ENCODE data around the gene COL15A1. TPM values are rescaled to one million over a fixed set of nuclear protein-coding genes. Genes with fewer than 3 reads are reported as not detected.

COL15A1 gene
- total RNA-seq, 1 donor from 2014 or later, result 8.0 TPM

DNA sequence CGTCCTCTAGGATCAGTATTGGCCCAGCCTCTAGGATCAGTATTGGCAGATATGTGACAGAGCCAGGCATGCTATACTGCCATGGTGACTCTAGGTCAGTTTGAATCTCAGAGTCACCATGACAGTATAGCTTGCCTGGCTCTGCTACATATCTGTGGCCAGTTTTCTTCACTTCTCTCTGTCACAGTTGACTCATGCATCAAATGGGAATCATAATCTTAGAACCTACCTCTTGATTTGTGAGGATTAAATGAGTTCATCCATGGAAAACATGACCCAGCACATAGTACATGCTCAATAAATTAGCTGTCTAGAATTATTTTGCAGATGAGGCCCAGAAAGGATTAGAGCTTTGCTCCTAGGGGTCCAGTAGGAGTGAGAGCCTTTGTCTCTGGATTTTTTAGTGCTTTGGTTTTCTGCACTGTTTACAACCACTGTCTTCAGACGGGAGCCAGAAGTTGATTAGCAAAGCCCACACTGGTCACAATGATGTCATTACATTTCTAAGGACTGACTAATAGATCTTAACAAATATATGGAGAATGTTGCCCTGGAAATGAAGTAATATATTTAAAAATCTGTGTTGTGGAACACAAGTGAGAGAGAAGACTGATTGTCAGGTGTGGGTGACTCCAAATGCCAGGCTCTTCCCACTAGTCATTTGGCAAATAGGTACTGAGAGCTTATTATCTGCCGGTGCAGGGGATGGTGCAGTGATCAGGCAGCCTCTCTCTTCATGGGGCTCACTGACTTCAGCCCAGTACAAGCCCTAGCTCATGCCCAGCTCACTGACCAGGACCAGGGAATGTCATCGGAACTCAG, 76.0 kb downstream of the COL15A1 start:
- H3K27me3 ChIP-seq (ENCODE audit: low read depth), result no peaks in the 10 kb centered on the region
- H3K9me3 ChIP-seq, result no peaks in the 10 kb centered on the region
- no peak overlapping the region for H3K27ac ChIP-seq
- no peak for TF ChIP-seq CTCF (IDR thresholded peaks at IDR 0.05)
- intact Hi-C loops (cut with DNase I), result no loop called here
- H3K4me3 ChIP-seq, result no peak overlapping the region
- ATAC-seq (peak; percentile 16 to 41), DNase-seq (no peak)
- H3K36me3 ChIP-seq, result no peaks in the 10 kb centered on the region
- no peaks in the 10 kb centered on the region for H3K4me1 ChIP-seq

DNA sequence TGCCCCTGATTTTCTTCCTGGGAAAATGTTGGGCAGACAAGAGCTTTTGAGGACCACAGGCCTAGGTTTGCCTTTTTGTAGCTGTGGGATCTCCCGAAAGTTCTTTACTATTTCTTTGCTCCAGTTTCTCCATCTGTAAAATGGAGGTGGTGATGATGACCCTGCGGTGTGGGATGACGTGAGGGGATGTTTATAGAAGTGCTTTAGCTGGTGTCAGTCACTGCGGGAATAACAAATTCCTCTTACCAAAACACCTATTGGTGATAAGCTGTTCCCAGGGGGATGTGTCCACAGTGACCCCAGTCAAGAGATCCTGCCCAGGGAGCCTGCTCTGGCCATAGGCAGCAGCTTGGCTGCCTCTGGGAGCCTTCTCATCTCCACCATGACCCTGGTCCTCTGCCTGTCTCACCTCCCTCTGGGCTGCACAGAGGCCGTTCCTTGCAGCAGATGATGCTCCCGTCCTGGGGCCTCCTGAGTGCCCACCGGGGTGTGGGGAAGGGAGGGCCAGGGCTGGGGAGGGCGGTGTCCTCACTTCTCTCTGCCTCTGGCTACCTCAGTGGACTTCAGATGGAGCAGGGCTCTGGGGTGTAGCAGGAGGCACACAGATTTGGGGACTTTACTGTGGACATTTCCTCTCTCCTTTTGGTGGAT, 77.2 kb downstream of the COL15A1 start:
- H3K4me1 ChIP-seq, result no peaks in the 10 kb centered on the region
- no peak overlapping the region for H3K4me3 ChIP-seq
- intact Hi-C loops (cut with DNase I), result no loop called here
- TF ChIP-seq CTCF (IDR thresholded peaks at IDR 0.05), result no peak
- no peak for DNase-seq
- no peak overlapping the region for H3K27ac ChIP-seq
- H3K36me3 ChIP-seq, result no peaks in the 10 kb centered on the region
- H3K9me3 ChIP-seq, result no peaks in the 10 kb centered on the region
- ATAC-seq, result peak in 1 of 2 donors; percentile 14
- no peaks in the 10 kb centered on the region for H3K27me3 ChIP-seq (ENCODE audit: low read depth)

DNA sequence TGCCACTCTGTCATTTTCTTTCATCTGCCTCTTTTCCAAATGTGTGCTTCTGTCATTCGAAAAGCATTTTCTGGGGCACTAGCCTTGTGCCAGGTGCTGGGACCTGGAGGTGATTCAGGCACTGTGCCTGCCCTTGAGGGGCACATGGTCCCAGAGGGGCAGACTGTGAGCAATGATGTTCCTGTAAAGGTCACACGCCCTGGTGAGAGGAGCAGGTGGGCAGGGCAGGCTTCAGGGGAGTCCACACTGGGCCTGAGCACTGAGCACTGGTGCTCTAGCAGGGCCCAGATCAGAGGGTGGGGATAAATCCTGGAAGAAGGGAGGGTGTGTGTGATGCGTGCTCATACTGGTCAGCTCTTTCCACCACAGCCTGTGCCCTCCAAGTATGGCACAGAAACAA, 77.8 kb downstream of the COL15A1 start:
- no peak overlapping the region for H3K4me3 ChIP-seq
- no peaks in the 10 kb centered on the region for H3K4me1 ChIP-seq
- H3K36me3 ChIP-seq, result no peaks in the 10 kb centered on the region
- no peaks in the 10 kb centered on the region for H3K9me3 ChIP-seq
- DNase-seq (no peak), ATAC-seq (peak in 1 of 2 donors; percentile 15)
- no peak overlapping the region for H3K27ac ChIP-seq
- H3K27me3 ChIP-seq (ENCODE audit: low read depth), result no peaks in the 10 kb centered on the region
- TF ChIP-seq CTCF (IDR thresholded peaks at IDR 0.05), result no peak
- intact Hi-C loops (cut with DNase I), result no loop called here

DNA sequence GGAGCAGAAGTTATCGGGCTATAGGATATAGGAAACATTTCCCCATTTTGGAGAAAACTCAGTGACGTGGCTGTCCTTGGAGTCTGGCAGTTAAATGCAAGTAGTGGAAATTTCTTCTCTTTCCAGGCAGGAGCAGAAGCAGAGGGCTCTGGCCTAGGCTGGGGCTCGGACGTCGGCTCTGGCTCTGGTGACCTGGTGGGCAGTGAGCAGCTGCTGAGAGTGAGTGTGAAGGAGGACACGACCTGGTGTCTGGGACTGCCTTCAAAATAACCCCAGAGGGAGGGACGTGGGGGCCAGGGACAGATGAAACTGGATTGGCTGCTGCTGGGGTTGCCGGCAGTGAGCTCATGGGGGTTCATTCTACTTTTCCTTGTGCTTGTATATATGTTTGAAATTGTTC, 79.5 kb downstream of the COL15A1 start:
- Histone ChIP-seq H3K36me3 (no peaks in the 10 kb centered on the region), H3K4me1 (no peaks in the 10 kb centered on the region), H3K4me3 (no peak overlapping the region), H3K27ac (no peak overlapping the region), H3K27me3 (ENCODE audit: low read depth) (no peaks in the 10 kb centered on the region), H3K9me3 (no peaks in the 10 kb centered on the region)
- DNase-seq (no peak), ATAC-seq (no peak)
- intact Hi-C loops (cut with DNase I), result no loop called here
- no peak for TF ChIP-seq CTCF (IDR thresholded peaks at IDR 0.05)

DNA sequence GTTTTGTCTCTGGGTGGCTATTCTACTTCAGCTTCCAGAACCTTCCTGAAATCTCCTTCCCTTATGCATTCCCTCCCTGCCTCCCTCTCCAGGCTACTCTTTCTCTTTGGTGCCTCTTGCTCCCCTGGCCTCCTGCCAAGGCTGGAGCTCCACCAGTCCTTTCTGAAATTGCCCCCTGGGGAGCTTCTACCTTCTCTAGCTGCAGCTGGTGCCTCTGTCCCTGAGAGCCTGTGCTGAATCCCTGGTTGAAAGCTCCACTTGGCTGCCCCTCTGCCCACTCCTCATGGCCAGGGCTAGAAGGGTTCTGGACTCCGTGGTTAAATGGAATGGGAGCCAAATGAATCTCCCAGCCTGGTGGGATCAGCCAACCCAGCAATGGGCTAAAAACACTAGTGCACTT, 80.1 kb downstream of the COL15A1 start:
- H3K27ac ChIP-seq, result no peak overlapping the region

More for the DNA sequence above, 80.1 kb downstream of the COL15A1 start:
- DNase-seq, result no peak
- H3K4me1 ChIP-seq, result no peaks in the 10 kb centered on the region
- intact Hi-C loops (cut with DNase I), result no loop called here
- no peak for TF ChIP-seq CTCF (IDR thresholded peaks at IDR 0.05)
- H3K36me3 ChIP-seq, result no peaks in the 10 kb centered on the region
- H3K4me3 ChIP-seq, result no peak overlapping the region
- H3K9me3 ChIP-seq, result no peaks in the 10 kb centered on the region
- H3K27me3 ChIP-seq (ENCODE audit: low read depth), result no peaks in the 10 kb centered on the region
- ATAC-seq, result no peak

Data from lower lobe of right lung (tissue), 2 donors.